Measurements from ENCODE around the gene ZNF784.

The ZNF784 gene

DNA sequence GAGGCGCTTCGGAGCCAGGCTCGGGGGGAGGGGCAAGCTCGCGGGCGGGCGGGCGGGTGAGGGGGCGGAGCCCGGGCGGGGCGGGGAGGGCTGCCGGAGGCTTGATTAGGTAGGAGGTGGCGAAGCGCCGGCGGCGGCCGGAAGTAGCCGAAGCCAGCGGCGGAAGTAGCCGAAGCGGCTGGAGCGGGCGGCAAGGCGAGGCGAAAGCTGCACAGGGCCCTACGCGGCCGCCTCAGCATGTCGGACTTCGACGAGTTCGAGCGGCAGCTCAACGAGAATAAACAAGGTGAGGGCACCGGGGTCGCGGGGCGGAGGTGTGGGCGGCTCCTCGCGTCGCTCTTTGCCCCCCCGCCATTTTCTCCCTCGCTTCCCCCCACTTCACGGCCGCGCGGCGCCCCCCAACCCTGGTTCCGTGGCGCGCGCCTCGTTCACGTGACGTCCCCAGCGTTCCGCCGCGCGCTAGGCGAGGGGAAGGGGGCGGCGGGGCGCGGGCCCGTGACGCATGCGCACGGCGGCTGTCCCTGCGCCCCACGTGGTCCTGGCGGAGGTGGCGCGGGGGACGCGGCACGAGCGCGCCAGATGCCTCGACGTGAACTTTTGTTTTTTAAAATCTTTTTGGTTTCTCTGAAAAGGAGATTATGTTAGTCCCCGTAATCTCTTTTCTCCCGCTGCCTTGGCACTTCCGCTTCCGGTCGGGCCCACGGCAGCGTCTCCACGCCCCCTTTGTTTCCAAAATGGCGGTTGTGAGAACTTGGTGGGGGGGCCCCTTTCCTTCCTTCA lies 30.7 kb upstream of the ZNF784 start, which contains the start of gene U2AF2:
TSS of gene U2AF2 (plus strand) at position 168 of the 780 bp plus-strand sequence. CDS start at position 238, 70 bp downstream.
- Histone ChIP-seq H3K4me1 (ENCODE audit: insufficient read depth, low read length, severe bottlenecking) (peaks cover 34% of the 10 kb centered on the region), H3K36me3 (ENCODE audit: insufficient read depth, low read length) (peaks cover 52% of the 10 kb centered on the region), H2AFZ (ENCODE audit: low read length) (no peak within 1 kb of the TSS), H3K27me3 (ENCODE audit: insufficient read depth, low read length) (no peaks in the 10 kb centered on the region), H3K9me2 (ENCODE audit: low read depth, low read length) (no peaks in the 10 kb centered on the region), H3K79me2 (ENCODE audit: insufficient read depth, low read length) (peaks cover 47% of the 10 kb centered on the region), H3K4me2 (ENCODE audit: low read length) (peak within 1 kb of the TSS; percentile 97), H4K20me1 (ENCODE audit: insufficient read depth, low read length) (no peaks in the 10 kb centered on the region; the same call in 1 of the 2 replicates), H3K9me3 (ENCODE audit: low read length) (no peaks in the 10 kb centered on the region), H3K4me3 (ENCODE audit: low read depth, low read length, poor library complexity, severe bottlenecking) (peak within 1 kb of the TSS; percentile 94), H3F3A (ENCODE audit: insufficient read depth, low read length) (no peaks in the 10 kb centered on the region), H3K9ac (ENCODE audit: low read length) (peak within 1 kb of the TSS; percentile 98), H3K27ac (ENCODE audit: low read depth, low read length, poor library complexity, severe bottlenecking) (peak within 1 kb of the TSS; percentile 91)
- TF ChIP-seq EZH2 (IDR thresholded peaks at IDR 0.05; ENCODE audit: borderline replicate concordance, low read length) = no peak
- TF ChIP-seq, protein P1, sequence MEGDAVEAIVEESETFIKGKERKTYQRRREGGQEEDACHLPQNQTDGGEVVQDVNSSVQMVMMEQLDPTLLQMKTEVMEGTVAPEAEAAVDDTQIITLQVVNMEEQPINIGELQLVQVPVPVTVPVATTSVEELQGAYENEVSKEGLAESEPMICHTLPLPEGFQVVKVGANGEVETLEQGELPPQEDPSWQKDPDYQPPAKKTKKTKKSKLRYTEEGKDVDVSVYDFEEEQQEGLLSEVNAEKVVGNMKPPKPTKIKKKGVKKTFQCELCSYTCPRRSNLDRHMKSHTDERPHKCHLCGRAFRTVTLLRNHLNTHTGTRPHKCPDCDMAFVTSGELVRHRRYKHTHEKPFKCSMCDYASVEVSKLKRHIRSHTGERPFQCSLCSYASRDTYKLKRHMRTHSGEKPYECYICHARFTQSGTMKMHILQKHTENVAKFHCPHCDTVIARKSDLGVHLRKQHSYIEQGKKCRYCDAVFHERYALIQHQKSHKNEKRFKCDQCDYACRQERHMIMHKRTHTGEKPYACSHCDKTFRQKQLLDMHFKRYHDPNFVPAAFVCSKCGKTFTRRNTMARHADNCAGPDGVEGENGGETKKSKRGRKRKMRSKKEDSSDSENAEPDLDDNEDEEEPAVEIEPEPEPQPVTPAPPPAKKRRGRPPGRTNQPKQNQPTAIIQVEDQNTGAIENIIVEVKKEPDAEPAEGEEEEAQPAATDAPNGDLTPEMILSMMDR (IDR thresholded peaks at IDR 0.05; ENCODE audit: low read length) = no peak

DNA sequence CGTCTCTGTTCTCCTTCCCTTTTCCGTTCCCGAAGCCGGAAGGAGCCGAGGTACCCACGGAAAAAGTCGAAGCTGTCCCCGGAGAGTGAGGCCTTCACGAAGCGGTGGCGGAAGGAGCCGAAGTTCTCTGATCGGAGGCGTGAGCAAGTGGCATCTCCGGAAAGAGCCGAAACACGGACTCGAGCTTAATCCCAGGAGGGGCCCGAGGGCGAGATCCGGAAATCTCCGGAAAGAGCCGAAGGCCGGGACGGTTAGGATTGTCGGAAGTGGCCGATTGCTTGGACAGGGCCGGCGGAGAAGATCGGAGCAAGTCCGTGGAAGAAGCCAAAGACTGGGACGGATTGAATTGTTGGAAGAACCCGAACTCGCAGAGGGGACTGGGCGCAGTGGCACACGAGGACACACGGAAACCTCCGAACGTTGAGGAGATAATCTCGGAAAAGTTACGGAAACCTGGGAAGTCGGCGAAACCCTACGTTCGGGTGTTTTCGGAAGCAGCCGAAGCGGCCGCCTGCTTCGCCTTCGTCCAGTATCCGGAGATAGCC lies 30.0 kb upstream of the ZNF784 start:
- H3K36me3 ChIP-seq (ENCODE audit: insufficient read depth, low read length) = peaks cover 49% of the 10 kb centered on the region
- peaks cover 40% of the 10 kb centered on the region for H3K79me2 ChIP-seq (ENCODE audit: insufficient read depth, low read length)
- no peaks in the 10 kb centered on the region; the same call in 1 of the 2 replicates for H4K20me1 ChIP-seq (ENCODE audit: insufficient read depth, low read length)
- peak overlapping the region; percentile 64 for H3K4me2 ChIP-seq (ENCODE audit: low read length)
- H3K4me3 ChIP-seq (ENCODE audit: low read depth, low read length, poor library complexity, severe bottlenecking) = peak overlapping the region; percentile 63
- H3K9me3 ChIP-seq (ENCODE audit: low read length) = no peaks in the 10 kb centered on the region
- H3K9me2 ChIP-seq (ENCODE audit: low read depth, low read length) = no peaks in the 10 kb centered on the region
- peaks cover 39% of the 10 kb centered on the region for H3K4me1 ChIP-seq (ENCODE audit: insufficient read depth, low read length, severe bottlenecking)
- TF ChIP-seq EZH2 (IDR thresholded peaks at IDR 0.05; ENCODE audit: borderline replicate concordance, low read length) = no peak
- TF ChIP-seq, protein P1 (IDR thresholded peaks at IDR 0.05; ENCODE audit: low read length) = no peak
- no peak overlapping the region for H2AFZ ChIP-seq (ENCODE audit: low read length)
- H3F3A ChIP-seq (ENCODE audit: insufficient read depth, low read length) = no peaks in the 10 kb centered on the region
- peak overlapping the region; percentile 83 for H3K9ac ChIP-seq (ENCODE audit: low read length)
- H3K27me3 ChIP-seq (ENCODE audit: insufficient read depth, low read length) = no peaks in the 10 kb centered on the region
- H3K27ac ChIP-seq (ENCODE audit: low read depth, low read length, poor library complexity, severe bottlenecking) = peak overlapping the region; percentile 90

DNA sequence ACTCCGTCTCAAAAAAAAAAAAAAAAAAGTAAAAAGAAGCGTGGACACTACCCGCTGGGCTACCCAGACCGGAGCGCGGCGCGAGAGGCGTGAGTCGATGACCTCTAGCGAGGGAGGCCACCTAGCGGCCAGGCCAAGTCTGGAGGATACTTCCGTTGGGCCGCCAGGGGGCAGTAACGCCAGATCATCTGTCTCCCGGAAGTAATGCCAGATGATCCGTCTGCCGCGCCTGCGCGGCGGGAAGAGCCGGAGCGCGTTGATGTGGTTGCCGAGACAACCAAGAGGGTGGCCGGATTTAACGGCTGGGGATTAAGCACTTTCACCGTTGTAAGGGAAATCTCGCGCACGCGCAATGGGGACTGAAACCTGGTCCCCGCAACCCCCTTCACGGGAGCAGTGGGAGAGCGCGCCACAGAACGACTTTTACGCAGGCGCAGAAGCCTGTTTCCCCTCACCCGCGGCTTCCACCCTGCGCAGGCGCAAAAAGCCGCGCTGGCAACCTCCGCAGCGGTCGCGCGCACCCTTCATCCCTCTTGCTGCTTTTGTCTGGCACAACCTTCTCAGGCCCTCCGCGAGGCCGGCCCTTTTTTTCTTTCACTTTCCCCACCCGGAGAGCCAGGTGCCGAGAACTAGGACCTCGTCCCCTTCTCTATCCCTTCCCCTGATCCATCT lies 29.4 kb upstream of the ZNF784 start:
- H2AFZ ChIP-seq (ENCODE audit: low read length) = no peak overlapping the region

More for the DNA sequence above, 29.4 kb upstream of the ZNF784 start:
- peak overlapping the region; percentile 63 for H3K4me3 ChIP-seq (ENCODE audit: low read depth, low read length, poor library complexity, severe bottlenecking)
- peaks cover 43% of the 10 kb centered on the region for H3K36me3 ChIP-seq (ENCODE audit: insufficient read depth, low read length)
- no peaks in the 10 kb centered on the region; the same call in 1 of the 2 replicates for H4K20me1 ChIP-seq (ENCODE audit: insufficient read depth, low read length)
- H3K9me3 ChIP-seq (ENCODE audit: low read length) = no peaks in the 10 kb centered on the region
- peaks cover 40% of the 10 kb centered on the region for H3K4me1 ChIP-seq (ENCODE audit: insufficient read depth, low read length, severe bottlenecking)
- H3K4me2 ChIP-seq (ENCODE audit: low read length) = peak overlapping the region; percentile 64
- H3K27ac ChIP-seq (ENCODE audit: low read depth, low read length, poor library complexity, severe bottlenecking) = peak overlapping the region; percentile 90
- H3K79me2 ChIP-seq (ENCODE audit: insufficient read depth, low read length) = peaks cover 34% of the 10 kb centered on the region
- H3F3A ChIP-seq (ENCODE audit: insufficient read depth, low read length) = no peaks in the 10 kb centered on the region
- peak overlapping the region; percentile 83 for H3K9ac ChIP-seq (ENCODE audit: low read length)
- no peak for TF ChIP-seq EZH2 (IDR thresholded peaks at IDR 0.05; ENCODE audit: borderline replicate concordance, low read length)
- TF ChIP-seq, protein P1 (IDR thresholded peaks at IDR 0.05; ENCODE audit: low read length) = peak; percentile 99
- H3K9me2 ChIP-seq (ENCODE audit: low read depth, low read length) = no peaks in the 10 kb centered on the region
- no peaks in the 10 kb centered on the region for H3K27me3 ChIP-seq (ENCODE audit: insufficient read depth, low read length)
